ENCODE measurements around the gene NPIPA1. TPM values are rescaled to one million over a fixed set of nuclear protein-coding genes. Genes with fewer than 3 reads are reported as not detected.

Gene NPIPA1
- total RNA-seq, 1 donor = 47.7 TPM

Small RNA genes within 50 kb of the gene (small RNA-seq; reads per million reads assigned to genes)
- not detected for gene AC138932.4
- not detected for gene MIR3180-1
- gene MIR3670-1 = not detected
- not detected for gene MIR6511A1
- gene MIR6770-1 = not detected
- gene RF00019 = not detected

Other genes starting within 250 kb of the NPIPA1 start
- not detected in 2 replicates for gene PLA2G10, start 243.1 kb upstream of the NPIPA1 start, total RNA-seq (ENCODE audit: low replicate concordance)
- gene NPIPA3, start 234.0 kb upstream of the NPIPA1 start, total RNA-seq (ENCODE audit: low replicate concordance) = 0.54 TPM in 1 of 2 replicates, not detected in the other
- 0.36 TPM in 1 of 2 replicates, not detected in the other for gene NPIPA2, start 194.9 kb upstream of the NPIPA1 start, total RNA-seq (ENCODE audit: low replicate concordance)
- gene NOMO1, start 103.7 kb upstream of the NPIPA1 start, total RNA-seq (ENCODE audit: low replicate concordance) = 40.7 and 97.7 TPM in 2 replicates
- gene PDXDC1, start 37.6 kb downstream of the NPIPA1 start, total RNA-seq (ENCODE audit: low replicate concordance) = 59.4 and 61.0 TPM in 2 replicates
- 21.6 and 109 TPM in 2 replicates for gene NTAN1, start 118.6 kb downstream of the NPIPA1 start, total RNA-seq (ENCODE audit: low replicate concordance)
- gene RRN3, start 156.8 kb downstream of the NPIPA1 start, total RNA-seq (ENCODE audit: low replicate concordance) = 26.1 and 27.9 TPM in 2 replicates